OCI-LY7 (cell line): ENCODE data around the gene NKX6-2. TPM values are rescaled to one million over a fixed set of nuclear protein-coding genes. Genes with fewer than 3 reads are reported as not detected.

Experiments
- BruUV-seq: library from RNA; stranded (reverse); fragments of 400-500 nt; replicated peaks from 2 replicates; lab custom pipeline; 2021; lab: Mats Ljungman, UMichigan
- CTCF ChIA-PET: fragments of 300-600 bp; sonication (Branson Sonifier 250); formaldehyde crosslinking; loops from one replicate; lab custom pipeline; 2022; ENCODE audit warnings: antibody characterized with exemption; ENCODE audit not compliant: unreplicated experiment; lab: Charles Lee
- POLR2A ChIA-PET: fragments of 300-600 bp; sonication (Branson Sonifier 250); formaldehyde crosslinking; loops from one replicate; lab custom pipeline; 2022; ENCODE audit warnings: antibody characterized with exemption; lab: Charles Lee
- DNase-seq: peaks from one replicate; pipeline ENCODE4 v3.0.0-alpha.2; 2015; ENCODE audit warnings: low spot score
- H2AFZ ChIP-seq: fragments of 200-600 bp; sonication (generic), shearing (Covaris generic); 2 replicates; pipeline ENCODE4 v1.6.1; 2014; ENCODE audit warnings: mild to moderate bottlenecking, antibody characterized with exemption, low read length, moderate library complexity
- H3K27ac ChIP-seq: fragments of 200-600 bp; sonication (generic); 2 replicates; pipeline ENCODE4 v1.5.1; 2014; ENCODE audit warnings: mixed run types, low read depth, mild to moderate bottlenecking, moderate library complexity, low read length, inconsistent platforms; ENCODE audit not compliant: poor library complexity, severe bottlenecking
- H3K36me3 ChIP-seq: fragments of 200-600 bp; sonication (generic); 2 replicates; pipeline ENCODE4 v1.6.1; 2014; ENCODE audit warnings: mild to moderate bottlenecking, antibody characterized with exemption, low read length, moderate library complexity, mixed read lengths; ENCODE audit not compliant: insufficient read depth
- H3K4me1 ChIP-seq: fragments of 200-600 bp; sonication (generic); 2 replicates; pipeline ENCODE4 v1.5.1; 2014; ENCODE audit warnings: mild to moderate bottlenecking, low read length; ENCODE audit not compliant: insufficient read depth, poor library complexity, severe bottlenecking
- H3K4me2 ChIP-seq: fragments of 200-600 bp; sonication (generic); 2 replicates; pipeline ENCODE4 v1.6.1; 2014; ENCODE audit warnings: mild to moderate bottlenecking, low read length
- H3K4me3 ChIP-seq: fragments of 200-600 bp; sonication (generic); 2 replicates; pipeline ENCODE4 v1.5.1; 2014; ENCODE audit warnings: mild to moderate bottlenecking, low read depth, low read length; ENCODE audit not compliant: poor library complexity, severe bottlenecking
- H3K79me2 ChIP-seq: fragments of 200-600 bp; sonication (generic); 2 replicates; pipeline ENCODE4 v1.6.1; 2016; ENCODE audit warnings: low read depth, mild to moderate bottlenecking, low read length, moderate library complexity, mixed read lengths; ENCODE audit not compliant: insufficient read depth
- H3K9me2 ChIP-seq: fragments of 200-600 bp; sonication (generic); 2 replicates; pipeline ENCODE4 v1.6.1; 2016; ENCODE audit warnings: mild to moderate bottlenecking, low read length, mixed read lengths; ENCODE audit not compliant: insufficient read depth
- H3K9me3 ChIP-seq: fragments of 200-600 bp; sonication (generic); 2 replicates; pipeline ENCODE4 v1.6.1; 2014; ENCODE audit warnings: mild to moderate bottlenecking, mixed run types, low read length, mixed read lengths
- H4K20me1 ChIP-seq: fragments of 200-600 bp; sonication (generic); 2 replicates; pipeline ENCODE4 v1.6.1; 2014; ENCODE audit warnings: mild to moderate bottlenecking, antibody characterized with exemption, low read length, moderate library complexity, mixed read lengths; ENCODE audit not compliant: insufficient read depth
- EZH2phosphoT487 ChIP-seq: fragments of 200-600 bp; sonication (generic); IDR thresholded peaks from 2 replicates; pipeline ENCODE4 v1.6.1; 2018; ENCODE audit warnings: low read depth, borderline replicate concordance, mild to moderate bottlenecking, mixed run types, antibody characterized with exemption, low read length, moderate library complexity, mixed read lengths
- intact Hi-C: fragments of 100-400 bp; cut with micrococcal nuclease; formaldehyde crosslinking; loops from one replicate; pipeline ENCODE4 v1.10.0; 2022; ENCODE audit not compliant: unreplicated experiment
- total RNA-seq, 2 experiments: library from RNA; depleted of rRNA in 1 of 2; stranded (reverse); fragments of >200 nt in 1 of 2; shearing (Covaris generic) in 1 of 2; gene quantifications; 2 replicates each; pipeline ENCODE4 v1.2.3, GENCODE V29; 2014 to 2022
- TF ChIP-seq, protein P1 (sequence below): fragments of 200-600 bp; sonication (generic); conservative IDR thresholded peaks from 2 replicates; pipeline ENCODE4 v1.5.1; 2014; ENCODE audit warnings: mild to moderate bottlenecking, antibody characterized with exemption, low read length, moderate library complexity, mixed read lengths

NKX6-2 gene
- total RNA-seq, 2 experiments from 2014 or later, result not detected

DNA sequence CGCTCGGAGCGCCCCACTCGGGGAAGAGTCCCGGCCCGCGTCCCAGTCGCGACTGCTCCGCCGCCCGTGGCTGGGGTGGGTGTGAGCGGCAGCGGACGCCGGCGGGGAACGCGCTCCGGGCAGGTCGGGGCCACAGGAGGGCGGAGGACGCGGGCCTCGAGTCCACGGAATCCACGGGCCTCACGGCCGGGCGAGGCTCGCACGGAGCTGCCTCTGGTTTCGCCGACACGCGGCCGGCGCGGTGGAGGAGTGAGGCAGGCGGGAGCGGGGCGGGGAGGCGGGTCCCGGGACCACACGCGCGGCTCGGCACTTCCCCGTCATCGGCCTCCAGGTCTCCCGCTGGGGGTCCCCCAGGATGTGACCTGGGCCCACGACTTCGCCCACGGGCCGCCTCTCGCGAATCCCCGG, 533 bp upstream of the NKX6-2 start:
- Histone ChIP-seq H2AFZ (no peak overlapping the region), H3K9me2 (no peaks in the 10 kb centered on the region), H4K20me1 (no peaks in the 10 kb centered on the region), H3K4me2 (no peak overlapping the region), H3K36me3 (no peaks in the 10 kb centered on the region), H3K79me2 (no peaks in the 10 kb centered on the region), H3K27ac (no peak overlapping the region), H3K4me3 (no peak overlapping the region), H3K9me3 (no peaks in the 10 kb centered on the region), H3K4me1 (no peaks in the 10 kb centered on the region)
- ChIA-PET CTCF (no interaction called here), POLR2A (no interaction called here)
- no TSS peak for BruUV-seq
- no peak for TF ChIP-seq EZH2phosphoT487
- TF ChIP-seq, protein P1, sequence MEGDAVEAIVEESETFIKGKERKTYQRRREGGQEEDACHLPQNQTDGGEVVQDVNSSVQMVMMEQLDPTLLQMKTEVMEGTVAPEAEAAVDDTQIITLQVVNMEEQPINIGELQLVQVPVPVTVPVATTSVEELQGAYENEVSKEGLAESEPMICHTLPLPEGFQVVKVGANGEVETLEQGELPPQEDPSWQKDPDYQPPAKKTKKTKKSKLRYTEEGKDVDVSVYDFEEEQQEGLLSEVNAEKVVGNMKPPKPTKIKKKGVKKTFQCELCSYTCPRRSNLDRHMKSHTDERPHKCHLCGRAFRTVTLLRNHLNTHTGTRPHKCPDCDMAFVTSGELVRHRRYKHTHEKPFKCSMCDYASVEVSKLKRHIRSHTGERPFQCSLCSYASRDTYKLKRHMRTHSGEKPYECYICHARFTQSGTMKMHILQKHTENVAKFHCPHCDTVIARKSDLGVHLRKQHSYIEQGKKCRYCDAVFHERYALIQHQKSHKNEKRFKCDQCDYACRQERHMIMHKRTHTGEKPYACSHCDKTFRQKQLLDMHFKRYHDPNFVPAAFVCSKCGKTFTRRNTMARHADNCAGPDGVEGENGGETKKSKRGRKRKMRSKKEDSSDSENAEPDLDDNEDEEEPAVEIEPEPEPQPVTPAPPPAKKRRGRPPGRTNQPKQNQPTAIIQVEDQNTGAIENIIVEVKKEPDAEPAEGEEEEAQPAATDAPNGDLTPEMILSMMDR, result no peak
- intact Hi-C loops, result no loop called here
- no peak for DNase-seq

DNA sequence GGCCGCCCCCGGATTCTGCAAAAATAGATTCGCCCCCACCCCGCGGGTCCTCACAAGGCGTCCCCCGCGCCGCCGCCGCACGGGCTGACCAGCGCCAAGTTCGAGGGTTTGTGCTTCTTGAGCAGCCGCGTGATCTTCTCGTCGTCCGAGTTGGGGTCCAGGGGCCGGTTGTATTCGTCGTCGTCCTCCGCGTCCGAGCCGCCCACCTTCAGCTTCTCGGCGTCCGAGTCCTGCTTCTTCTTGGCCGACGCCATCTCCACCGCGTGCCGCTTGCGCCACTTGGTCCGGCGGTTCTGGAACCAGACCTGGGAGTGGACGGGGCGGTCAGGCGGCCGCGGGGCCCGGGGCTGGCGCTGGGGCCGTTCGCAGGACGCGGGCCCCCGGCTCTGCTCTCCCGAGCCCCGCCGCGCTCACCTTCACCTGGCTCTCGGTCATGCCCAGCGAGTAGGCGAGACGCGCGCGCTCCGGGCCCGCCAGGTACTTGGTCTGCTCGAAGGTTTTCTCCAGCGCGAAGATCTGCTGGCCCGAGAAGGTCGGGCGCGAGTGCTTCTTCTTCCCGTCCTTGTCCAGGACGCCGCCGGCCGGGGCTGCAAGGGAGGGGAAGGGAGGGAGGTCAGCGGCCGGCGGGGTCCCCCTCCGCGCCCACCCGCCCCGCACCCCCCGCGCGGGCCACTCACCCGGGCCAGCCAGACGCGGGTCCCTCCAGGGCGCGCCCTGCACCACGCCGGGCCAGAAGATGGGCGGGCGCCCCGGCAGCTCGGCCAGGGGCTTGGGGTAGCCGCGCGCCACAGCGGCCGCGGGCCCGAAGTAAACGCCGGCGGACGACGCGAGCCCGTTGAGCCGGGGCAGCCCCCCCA, 853 bp downstream of the NKX6-2 start:
- Histone ChIP-seq H3K27ac (no peak overlapping the region), H4K20me1 (no peaks in the 10 kb centered on the region), H3K4me3 (no peak overlapping the region), H3K79me2 (no peaks in the 10 kb centered on the region), H3K36me3 (no peaks in the 10 kb centered on the region), H3K4me1 (no peaks in the 10 kb centered on the region), H2AFZ (no peak overlapping the region), H3K4me2 (no peak overlapping the region), H3K9me3 (no peaks in the 10 kb centered on the region), H3K9me2 (no peaks in the 10 kb centered on the region)
- intact Hi-C loops, result no loop called here
- CTCF ChIA-PET, result no interaction called here
- TF ChIP-seq EZH2phosphoT487, result no peak
- TF ChIP-seq, protein P1, result no peak
- POLR2A ChIA-PET, result no interaction called here
- BruUV-seq, result no TSS peak
- no peak for DNase-seq
